Stomach (tissue), 4 donors: ENCODE measurements around the gene KCNG3.

ENCODE experiments used
- CTCF ChIP-seq, 7 experiments: fragments of 450-650 bp in 4 of 7; fragments of 200-600 bp in 3 of 7; sonication (generic) in 3 of 7; IDR thresholded peaks; one replicate each; pipeline ENCODE4 v1.5.1; 2016 to 2019; ENCODE audit warnings: antibody characterized with exemption in 7 of 7, control low read depth in 2 of 7, mild to moderate bottlenecking in 1 of 7
- EP300 ChIP-seq: sonication (generic); formaldehyde crosslinking; IDR thresholded peaks from one replicate; pipeline ENCODE4 v1.6.1; 2017; ENCODE audit warnings: antibody characterized with exemption
- POLR2A ChIP-seq, 4 donors: fragments of 450-650 bp; IDR thresholded peaks; one replicate each; pipeline ENCODE4 v1.6.1; 2016; ENCODE audit warnings: antibody characterized with exemption in 4 of 4, control low read depth in 2 of 4, mild to moderate bottlenecking in 1 of 4, moderate library complexity in 1 of 4
- POLR2AphosphoS5 ChIP-seq, 3 donors: sonication (generic); formaldehyde crosslinking; IDR thresholded peaks; one replicate each; pipeline ENCODE4 v1.6.1; 2016; ENCODE audit warnings: antibody characterized with exemption in 3 of 3

GRCh38 chr2:42470706-42471105 lies 23.1 kb downstream of the KCNG3 start:
- TF ChIP-seq POLR2A (IDR thresholded peaks at IDR 0.05) = no peak
- no peak for TF ChIP-seq CTCF (IDR thresholded peaks at IDR 0.05)
- TF ChIP-seq POLR2AphosphoS5 (IDR thresholded peaks at IDR 0.05) = no peak
- TF ChIP-seq EP300 = no peak
